Lower leg skin (tissue), 4 donors: Measurements from ENCODE around the gene NEDD8. TPM values are rescaled to one million over a fixed set of nuclear protein-coding genes. Genes with fewer than 3 reads are reported as not detected.
A peak's percentile ranks its signal among the peaks of the same experiment; 100 is the strongest.

Experiments used
- DNase-seq, 2 donors: peaks; one replicate each; pipeline ENCODE4 v3.0.0-alpha.2; 2019; ENCODE audit warnings: low spot score in 2 of 2
- H3K4me3 ChIP-seq: fragments of 200-600 bp; sonication (generic); 2 replicates; pipeline ENCODE4 v1.5.1; 2017; ENCODE audit warnings: mild to moderate bottlenecking, low read depth; ENCODE audit not compliant: poor library complexity, severe bottlenecking
- POLR2A ChIP-seq, 2 donors: fragments of 450-650 bp; IDR thresholded peaks; one replicate each; pipeline ENCODE4 v1.6.1; 2016 to 2017; ENCODE audit warnings: antibody characterized with exemption in 2 of 2, mild to moderate bottlenecking in 1 of 2, moderate library complexity in 1 of 2
- WGBS, 2 donors: methylation state at CpG; one replicate each; pipeline ENCODE4 v1.1.5; 2018; 5-methylcytosine and 5-hydroxymethylcytosine counted together
- intact Hi-C: fragments of 100-400 bp; cut with DNase I; formaldehyde crosslinking; loops from one replicate; pipeline ENCODE4 v1.15.0; 2023; ENCODE audit warnings: low total_unique reads
- total RNA-seq, 4 donors: library from RNA; depleted of rRNA; stranded (reverse); fragments of >200 nt; gene quantifications; one replicate each; pipeline ENCODE4 v1.1.0, GENCODE V29; 2016
- TF ChIP-seq, protein P1 (sequence below), 3 donors: fragments of 450-650 bp; IDR thresholded peaks; one replicate each; pipeline ENCODE4 v1.5.1; 2016; ENCODE audit warnings: antibody characterized with exemption in 3 of 3, mild to moderate bottlenecking in 3 of 3, moderate library complexity in 2 of 3

Gene NEDD8
- 100 to 1,000 TPM in 3 of 4 donors, 10 to 100 TPM in 1; 68.0 to 153 (median 107) TPM for total RNA-seq

DNA sequence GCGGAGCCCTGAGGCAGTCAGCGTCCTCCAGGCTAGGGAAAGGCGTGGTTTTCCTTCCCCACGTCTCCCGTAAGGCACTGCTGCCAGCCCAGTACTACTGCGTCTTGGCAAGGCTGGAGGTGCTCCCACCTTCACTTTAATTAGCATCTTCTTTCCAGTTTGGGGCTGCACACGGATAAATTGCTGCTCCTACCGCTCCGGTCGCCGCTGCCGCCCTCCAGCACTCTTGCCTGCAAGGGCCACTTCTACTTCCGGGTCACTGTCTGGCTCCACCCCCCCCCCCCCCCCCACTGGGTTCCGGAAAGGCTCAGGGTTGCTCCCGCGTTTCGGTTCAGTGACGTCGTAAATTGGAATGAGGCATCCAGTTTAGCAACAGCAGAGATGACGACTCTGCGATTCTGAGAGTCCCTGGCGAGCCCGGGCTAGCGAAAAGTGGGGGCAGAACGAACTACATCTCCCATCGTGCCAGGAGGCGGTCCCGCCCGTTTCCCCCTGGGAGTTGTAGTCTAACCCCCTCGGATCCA, at the start of gene NEDD8:
NEDD8 (minus strand) TSS at position 247 of the 524 bp plus-strand sequence; CDS start at position 147, 100 bp downstream.
- peak within 1 kb of the TSS; percentile 81 for H3K4me3 ChIP-seq
- peak; percentile 97 to 99 for DNase-seq
- 0 to 1% methylated on average over 30 of the region's 30 CpGs for WGBS, 2 donors
- TF ChIP-seq POLR2A (IDR thresholded peaks at IDR 0.05): no peak
- TF ChIP-seq, protein P1, sequence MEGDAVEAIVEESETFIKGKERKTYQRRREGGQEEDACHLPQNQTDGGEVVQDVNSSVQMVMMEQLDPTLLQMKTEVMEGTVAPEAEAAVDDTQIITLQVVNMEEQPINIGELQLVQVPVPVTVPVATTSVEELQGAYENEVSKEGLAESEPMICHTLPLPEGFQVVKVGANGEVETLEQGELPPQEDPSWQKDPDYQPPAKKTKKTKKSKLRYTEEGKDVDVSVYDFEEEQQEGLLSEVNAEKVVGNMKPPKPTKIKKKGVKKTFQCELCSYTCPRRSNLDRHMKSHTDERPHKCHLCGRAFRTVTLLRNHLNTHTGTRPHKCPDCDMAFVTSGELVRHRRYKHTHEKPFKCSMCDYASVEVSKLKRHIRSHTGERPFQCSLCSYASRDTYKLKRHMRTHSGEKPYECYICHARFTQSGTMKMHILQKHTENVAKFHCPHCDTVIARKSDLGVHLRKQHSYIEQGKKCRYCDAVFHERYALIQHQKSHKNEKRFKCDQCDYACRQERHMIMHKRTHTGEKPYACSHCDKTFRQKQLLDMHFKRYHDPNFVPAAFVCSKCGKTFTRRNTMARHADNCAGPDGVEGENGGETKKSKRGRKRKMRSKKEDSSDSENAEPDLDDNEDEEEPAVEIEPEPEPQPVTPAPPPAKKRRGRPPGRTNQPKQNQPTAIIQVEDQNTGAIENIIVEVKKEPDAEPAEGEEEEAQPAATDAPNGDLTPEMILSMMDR (IDR thresholded peaks at IDR 0.05): no peak
- intact Hi-C loops: no loop called here

DNA sequence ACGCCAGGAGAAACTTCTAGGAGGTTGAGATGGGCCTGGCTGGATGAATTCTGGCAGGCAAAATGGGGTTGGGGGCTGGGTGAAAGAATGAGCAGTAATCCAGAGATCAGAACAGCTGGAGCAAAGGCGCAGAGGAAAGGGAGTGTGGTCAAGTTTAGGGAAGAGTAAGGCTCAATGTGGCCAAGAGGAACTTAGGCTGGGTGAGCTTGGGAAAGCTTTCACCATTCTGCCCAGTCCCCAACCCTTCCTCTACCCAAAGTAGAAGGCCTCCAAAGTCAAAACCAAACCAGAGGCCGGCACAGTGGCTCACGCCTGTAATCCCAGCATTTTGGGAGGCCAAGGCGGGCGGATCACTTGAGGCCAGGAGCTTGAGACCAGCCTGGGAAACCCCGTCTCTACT, 49.5 kb upstream of the NEDD8 start:
- no peak overlapping the region for H3K4me3 ChIP-seq
- 88 to 97% methylated on average over 7 of the region's 7 CpGs for WGBS, 2 donors
- intact Hi-C loops: no loop called here
- DNase-seq: no peak
- no peak for TF ChIP-seq POLR2A (IDR thresholded peaks at IDR 0.05)
- TF ChIP-seq, protein P1 (IDR thresholded peaks at IDR 0.05): no peak

GRCh38 chr14:24280797-24281460, 48.8 kb upstream of the NEDD8 start:
- intact Hi-C loops: no loop called here
- no peak overlapping the region for H3K4me3 ChIP-seq
- TF ChIP-seq POLR2A (IDR thresholded peaks at IDR 0.05): no peak
- TF ChIP-seq, protein P1 (IDR thresholded peaks at IDR 0.05): no peak
- no peak for DNase-seq
- WGBS, 2 donors: 63 to 73% methylated on average over 6 of the region's 6 CpGs

- H3K4me3 ChIP-seq: no peak overlapping the region
- no peak for DNase-seq
- 56 to 61% methylated on average over 11 of the region's 11 CpGs for WGBS, 2 donors
- intact Hi-C loops: no loop called here
- no peak for TF ChIP-seq POLR2A (IDR thresholded peaks at IDR 0.05)
- TF ChIP-seq, protein P1 (IDR thresholded peaks at IDR 0.05): no peak
These were observed 47.4 kb upstream of the NEDD8 start for GRCh38 chr14:24279301-24280186.

DNA sequence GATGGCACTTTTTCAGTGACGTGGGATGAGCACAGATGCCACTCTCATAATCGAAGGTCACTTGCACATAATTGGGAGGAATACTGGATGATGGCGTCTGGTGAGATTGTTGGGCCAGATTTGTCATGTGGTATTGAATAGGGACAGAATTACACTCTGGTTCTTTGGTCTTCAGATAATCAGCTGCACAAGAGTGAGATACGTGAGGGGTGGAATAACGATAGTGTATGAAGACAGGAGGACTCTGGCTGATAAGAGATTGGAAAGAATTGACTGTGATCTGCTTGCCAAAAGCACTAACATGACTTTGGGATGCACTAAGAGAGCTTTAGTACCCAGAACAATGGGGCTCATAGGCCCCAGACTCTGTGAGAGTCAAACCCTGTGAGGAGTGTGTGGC, 46.3 kb upstream of the NEDD8 start:
- TF ChIP-seq POLR2A (IDR thresholded peaks at IDR 0.05): no peak
- TF ChIP-seq, protein P1 (IDR thresholded peaks at IDR 0.05): no peak
- intact Hi-C loops: no loop called here
- no peak overlapping the region for H3K4me3 ChIP-seq
- DNase-seq: no peak
- 91 to 93% methylated on average over 5 of the region's 5 CpGs for WGBS, 2 donors
